ENCODE measurements around the gene SERPINB5.

Gene SERPINB5

DNA sequence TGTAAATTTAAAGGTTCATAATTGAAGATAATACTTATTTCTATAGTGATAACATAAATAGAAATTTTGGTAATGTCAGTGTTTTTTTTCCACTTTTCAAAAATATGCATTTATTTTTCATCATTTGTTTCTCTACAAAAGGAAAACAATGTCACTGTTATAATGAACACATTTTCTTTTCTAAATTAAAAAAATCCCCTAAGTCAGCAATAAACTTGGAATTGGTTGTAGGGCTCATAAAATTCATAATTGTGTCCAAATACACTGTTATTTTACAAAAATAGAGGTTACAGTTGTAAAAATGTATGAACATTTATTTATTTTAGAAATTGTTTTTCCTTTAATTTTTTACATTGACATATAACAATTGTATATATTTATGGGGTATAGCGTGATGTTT is 39.0 kb downstream of the SERPINB5 start:
- DNase-seq (ENCODE audit: extremely low read depth, low read depth): no peak
- TF ChIP-seq, protein P1, sequence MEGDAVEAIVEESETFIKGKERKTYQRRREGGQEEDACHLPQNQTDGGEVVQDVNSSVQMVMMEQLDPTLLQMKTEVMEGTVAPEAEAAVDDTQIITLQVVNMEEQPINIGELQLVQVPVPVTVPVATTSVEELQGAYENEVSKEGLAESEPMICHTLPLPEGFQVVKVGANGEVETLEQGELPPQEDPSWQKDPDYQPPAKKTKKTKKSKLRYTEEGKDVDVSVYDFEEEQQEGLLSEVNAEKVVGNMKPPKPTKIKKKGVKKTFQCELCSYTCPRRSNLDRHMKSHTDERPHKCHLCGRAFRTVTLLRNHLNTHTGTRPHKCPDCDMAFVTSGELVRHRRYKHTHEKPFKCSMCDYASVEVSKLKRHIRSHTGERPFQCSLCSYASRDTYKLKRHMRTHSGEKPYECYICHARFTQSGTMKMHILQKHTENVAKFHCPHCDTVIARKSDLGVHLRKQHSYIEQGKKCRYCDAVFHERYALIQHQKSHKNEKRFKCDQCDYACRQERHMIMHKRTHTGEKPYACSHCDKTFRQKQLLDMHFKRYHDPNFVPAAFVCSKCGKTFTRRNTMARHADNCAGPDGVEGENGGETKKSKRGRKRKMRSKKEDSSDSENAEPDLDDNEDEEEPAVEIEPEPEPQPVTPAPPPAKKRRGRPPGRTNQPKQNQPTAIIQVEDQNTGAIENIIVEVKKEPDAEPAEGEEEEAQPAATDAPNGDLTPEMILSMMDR (IDR thresholded peaks at IDR 0.05; ENCODE audit: low read depth, low read length, missing control alignments): no peak
- no peak overlapping the region for H3K4me3 ChIP-seq (replicated peaks; ENCODE audit: low read depth, low read length)

DNA sequence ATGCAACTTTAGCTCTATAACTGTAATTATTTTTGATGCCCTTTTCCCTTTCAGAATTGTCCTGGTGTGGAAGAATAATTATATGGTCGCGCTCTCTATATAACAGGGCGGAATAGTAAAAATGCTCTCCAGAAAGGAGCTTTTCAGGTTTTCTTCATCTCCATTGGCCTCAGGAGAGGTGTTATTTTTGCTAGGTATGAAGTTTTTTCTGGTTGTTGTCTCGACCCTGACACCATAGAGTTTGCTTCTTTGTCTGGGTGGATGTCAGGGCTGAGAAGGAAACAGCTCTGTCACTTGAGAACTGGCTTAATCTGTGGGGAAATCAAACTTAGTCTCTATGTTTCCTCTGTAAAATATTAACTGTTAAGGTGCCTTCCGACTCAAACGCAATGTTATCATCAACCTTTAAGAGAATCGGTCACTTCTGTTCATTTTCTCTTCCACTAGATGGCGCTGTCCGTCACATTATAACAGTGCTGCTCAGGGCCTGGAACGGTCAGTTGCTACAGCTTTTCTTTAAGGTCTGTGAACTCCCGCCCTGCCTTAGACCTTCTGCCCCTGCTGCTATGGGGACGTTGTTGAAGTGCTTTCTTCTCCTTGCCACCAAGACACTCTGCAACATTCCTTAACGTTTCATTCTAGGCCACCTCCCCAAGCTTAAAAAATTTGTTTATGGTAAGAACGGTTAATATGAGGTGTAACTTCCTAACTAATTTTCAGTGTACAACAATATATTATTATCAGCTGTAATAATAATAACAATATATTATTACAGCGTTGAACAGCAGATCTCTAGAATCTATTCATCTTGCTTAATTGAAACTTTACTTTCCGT is 41.6 kb downstream of the SERPINB5 start:
- TF ChIP-seq, protein P1 (IDR thresholded peaks at IDR 0.05; ENCODE audit: low read depth, low read length, missing control alignments): peak; percentile 67
- no peak overlapping the region for H3K4me3 ChIP-seq (replicated peaks; ENCODE audit: low read depth, low read length)
- DNase-seq (ENCODE audit: extremely low read depth, low read depth): peak; percentile 56

DNA sequence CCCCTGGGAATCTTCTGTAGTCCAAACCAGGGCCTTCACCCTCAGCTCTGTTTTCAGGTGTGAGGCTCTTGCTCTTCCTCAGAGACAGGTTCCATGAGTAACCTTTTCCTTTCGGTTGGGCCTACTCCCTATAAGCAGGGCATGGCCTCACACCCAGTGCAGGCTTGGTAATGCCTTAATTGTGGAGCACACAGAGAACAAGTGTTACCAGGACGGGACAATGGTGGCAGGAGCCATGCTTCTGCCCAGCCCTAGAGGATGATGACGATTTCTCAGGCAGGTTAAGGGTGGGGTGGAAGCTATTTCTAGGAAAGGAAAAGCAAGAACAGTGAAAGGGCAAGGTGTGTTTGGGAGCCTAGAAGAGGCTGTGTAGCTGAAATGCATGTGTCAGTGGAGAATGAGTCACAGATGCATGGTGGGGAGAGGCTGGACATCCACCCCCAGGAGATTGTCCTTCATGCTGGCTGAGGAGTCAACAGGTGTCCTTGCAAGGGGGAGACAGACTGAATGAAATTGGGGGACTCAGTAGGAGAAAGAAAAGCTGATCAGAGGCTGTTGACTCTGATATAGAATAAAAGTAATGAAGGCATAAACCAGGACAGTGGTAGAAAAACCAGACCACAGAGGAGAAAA is 43.4 kb downstream of the SERPINB5 start:
- no peak overlapping the region for H3K4me3 ChIP-seq (replicated peaks; ENCODE audit: low read depth, low read length)
- TF ChIP-seq, protein P1 (IDR thresholded peaks at IDR 0.05; ENCODE audit: low read depth, low read length, missing control alignments): no peak
- DNase-seq (ENCODE audit: extremely low read depth, low read depth): no peak

DNA sequence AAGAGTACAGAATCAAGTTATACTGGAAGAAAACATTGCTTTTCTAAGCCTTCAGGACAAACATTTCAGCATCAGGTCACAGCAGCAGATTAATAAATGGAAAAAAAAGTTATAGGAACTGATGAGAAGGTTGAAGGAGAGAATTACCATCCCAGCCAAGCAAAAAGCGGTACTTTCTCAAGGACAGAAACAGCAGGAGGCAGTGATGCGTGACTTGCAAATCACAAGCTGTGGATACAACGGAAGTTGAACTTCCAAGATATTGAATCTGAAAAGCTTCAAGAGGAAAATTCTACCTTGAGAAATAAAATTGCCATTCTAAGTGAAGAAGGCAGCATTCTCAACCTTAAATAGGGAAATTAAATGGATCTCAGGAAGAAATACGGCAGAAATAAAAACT is 46.9 kb downstream of the SERPINB5 start:
- TF ChIP-seq, protein P1 (IDR thresholded peaks at IDR 0.05; ENCODE audit: low read depth, low read length, missing control alignments): peak; percentile 8
- no peak overlapping the region for H3K4me3 ChIP-seq (replicated peaks; ENCODE audit: low read depth, low read length)
- DNase-seq (ENCODE audit: extremely low read depth, low read depth): no peak

DNA sequence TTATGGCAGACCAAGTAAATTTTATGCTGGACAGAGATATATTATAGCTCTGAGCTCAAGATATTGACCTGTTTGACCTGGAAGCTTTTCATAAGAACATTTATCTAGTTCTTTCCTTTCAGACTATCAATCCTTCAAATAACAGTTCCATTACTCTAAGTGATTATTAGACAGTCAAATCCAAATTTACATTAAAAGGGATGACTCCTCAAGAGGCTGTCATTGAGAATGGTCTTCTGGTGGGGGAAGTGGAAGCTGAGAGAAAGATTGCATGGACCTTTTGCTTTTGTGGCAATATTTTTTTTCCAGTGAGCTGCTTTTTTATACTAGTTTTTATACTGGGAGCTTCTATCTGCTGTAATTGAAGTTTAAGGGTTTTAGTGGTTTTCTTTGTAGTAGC is 50.5 kb downstream of the SERPINB5 start:
- TF ChIP-seq, protein P1 (IDR thresholded peaks at IDR 0.05; ENCODE audit: low read depth, low read length, missing control alignments): no peak
- no peak for DNase-seq (ENCODE audit: extremely low read depth, low read depth)
- H3K4me3 ChIP-seq (replicated peaks; ENCODE audit: low read depth, low read length): no peak overlapping the region

DNA sequence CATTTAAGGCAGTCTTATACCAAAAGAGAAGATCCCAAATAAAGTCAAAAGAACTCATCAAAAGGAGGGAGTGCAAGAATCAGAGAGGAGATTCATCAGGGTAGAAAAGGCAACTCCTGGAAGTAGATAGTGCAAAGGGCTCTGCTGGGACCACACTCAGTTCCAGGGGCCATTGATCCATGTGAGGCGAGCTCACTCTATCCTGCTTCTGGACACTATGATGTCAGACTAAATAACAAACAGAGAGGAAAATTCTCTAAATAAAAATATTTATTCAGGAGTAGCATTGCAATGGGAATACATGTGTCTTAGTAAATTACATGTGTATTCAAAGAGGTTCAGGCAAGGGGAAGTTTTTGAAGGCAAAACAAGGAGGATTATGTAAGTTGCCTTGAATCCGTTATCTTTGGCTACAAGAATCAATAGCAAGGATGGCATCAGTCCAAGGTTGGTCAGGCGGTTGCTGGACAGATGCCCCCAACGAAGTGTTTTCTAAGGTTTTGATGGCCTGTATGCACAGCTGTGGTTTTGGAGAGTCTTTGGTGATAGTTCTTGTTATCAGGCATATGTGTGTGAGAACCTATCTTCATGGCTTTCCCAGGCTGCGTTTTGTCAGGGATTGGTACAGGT is 52.2 kb downstream of the SERPINB5 start:
- no peak overlapping the region for H3K4me3 ChIP-seq (replicated peaks; ENCODE audit: low read depth, low read length)
- TF ChIP-seq, protein P1 (IDR thresholded peaks at IDR 0.05; ENCODE audit: low read depth, low read length, missing control alignments): no peak
- DNase-seq (ENCODE audit: extremely low read depth, low read depth): no peak
